ENCODE results near the gene PRM2. TPM values are rescaled to one million over a fixed set of nuclear protein-coding genes. Genes with fewer than 3 reads are reported as not detected.
"Not testable (repeated sequence)": the region's sequence is repeated elsewhere in the genome, so short reads cannot be mapped to it uniquely, and the experiment has no call there.

The PRM2 gene
- total RNA-seq, 1 donor from 2014 or later, result not detected

GRCh38 chr16:11292076-11292748 lies 15.9 kb upstream of the PRM2 start:
- intact Hi-C loops (cut with DNase I), result no loop called here
- no peak for DNase-seq (ENCODE audit: missing footprints)
- no peak for ATAC-seq

GRCh38 chr16:11291091-11291703 lies 14.9 kb upstream of the PRM2 start:
- ATAC-seq (no peak), DNase-seq (ENCODE audit: missing footprints) (no peak)
- intact Hi-C loops (cut with DNase I), result no loop called here

GRCh38 chr16:11290102-11290893 lies 14.0 kb upstream of the PRM2 start:
- DNase-seq (ENCODE audit: missing footprints) (no peak), ATAC-seq (no peak)
- intact Hi-C loops (cut with DNase I), result no loop called here

- DNase-seq (ENCODE audit: missing footprints); intact Hi-C loops (cut with DNase I); ATAC-seq: not testable (repeated sequence)
Measured at GRCh38 chr16:11289696-11290095, 13.4 kb upstream of the PRM2 start.

DNA sequence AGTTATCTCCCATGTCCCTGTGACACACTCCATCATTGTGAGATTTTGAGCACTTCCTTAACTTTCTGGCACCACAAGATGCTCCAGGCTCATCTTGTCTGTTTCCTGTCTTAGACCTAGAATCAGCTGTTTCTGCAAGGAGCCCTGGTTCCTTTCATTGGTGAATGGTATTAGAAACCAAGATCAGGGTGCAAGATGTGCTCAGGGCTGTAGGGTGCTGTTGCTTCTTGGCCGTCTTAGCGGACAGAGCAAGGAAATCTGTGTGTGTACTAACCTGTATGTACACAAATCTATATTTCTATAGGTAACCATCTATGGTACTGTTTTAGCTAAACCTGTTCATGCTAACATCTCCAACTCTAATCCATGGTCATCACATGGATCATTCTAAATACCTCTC lies 12.9 kb upstream of the PRM2 start:
- ATAC-seq, result no peak
- no peak for DNase-seq (ENCODE audit: missing footprints)
- intact Hi-C loops (cut with DNase I), result no loop called here

DNA sequence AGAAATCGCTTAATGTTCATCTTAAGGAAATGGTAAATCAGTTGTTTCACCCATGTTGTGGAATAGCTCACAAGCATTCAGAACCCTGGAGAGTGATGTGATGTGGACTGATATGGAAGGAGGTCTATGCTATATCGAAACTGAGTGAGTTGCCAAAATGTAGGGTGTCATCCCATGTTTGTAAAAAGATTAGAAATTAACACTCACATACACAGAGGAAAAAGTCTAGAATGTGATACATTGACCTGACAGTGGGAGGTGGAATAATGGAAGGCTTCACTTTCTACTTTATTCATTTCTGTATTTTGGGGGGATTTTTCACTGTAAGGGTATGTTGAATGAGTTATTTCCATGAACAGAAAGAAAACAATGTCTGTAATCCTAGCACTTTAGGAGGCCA lies 9.6 kb upstream of the PRM2 start:
- intact Hi-C loops (cut with DNase I), result no loop called here
- no peak for ATAC-seq
- DNase-seq (ENCODE audit: missing footprints), result no peak

- DNase-seq (ENCODE audit: missing footprints), result no peak
- intact Hi-C loops (cut with DNase I), result no loop called here
- ATAC-seq, result no peak
Measured at GRCh38 chr16:11283820-11284248, 7.6 kb upstream of the PRM2 start.

- intact Hi-C loops (cut with DNase I), result no loop called here
- DNase-seq (ENCODE audit: missing footprints), result no peak
- ATAC-seq, result no peak
Measured at GRCh38 chr16:11280616-11281522, 4.6 kb upstream of the PRM2 start, which contains the start of gene PRM1. TSS of gene PRM1 (minus strand) at chr16:11281330. CDS start at chr16:11281238, 92 bp downstream.

DNA sequence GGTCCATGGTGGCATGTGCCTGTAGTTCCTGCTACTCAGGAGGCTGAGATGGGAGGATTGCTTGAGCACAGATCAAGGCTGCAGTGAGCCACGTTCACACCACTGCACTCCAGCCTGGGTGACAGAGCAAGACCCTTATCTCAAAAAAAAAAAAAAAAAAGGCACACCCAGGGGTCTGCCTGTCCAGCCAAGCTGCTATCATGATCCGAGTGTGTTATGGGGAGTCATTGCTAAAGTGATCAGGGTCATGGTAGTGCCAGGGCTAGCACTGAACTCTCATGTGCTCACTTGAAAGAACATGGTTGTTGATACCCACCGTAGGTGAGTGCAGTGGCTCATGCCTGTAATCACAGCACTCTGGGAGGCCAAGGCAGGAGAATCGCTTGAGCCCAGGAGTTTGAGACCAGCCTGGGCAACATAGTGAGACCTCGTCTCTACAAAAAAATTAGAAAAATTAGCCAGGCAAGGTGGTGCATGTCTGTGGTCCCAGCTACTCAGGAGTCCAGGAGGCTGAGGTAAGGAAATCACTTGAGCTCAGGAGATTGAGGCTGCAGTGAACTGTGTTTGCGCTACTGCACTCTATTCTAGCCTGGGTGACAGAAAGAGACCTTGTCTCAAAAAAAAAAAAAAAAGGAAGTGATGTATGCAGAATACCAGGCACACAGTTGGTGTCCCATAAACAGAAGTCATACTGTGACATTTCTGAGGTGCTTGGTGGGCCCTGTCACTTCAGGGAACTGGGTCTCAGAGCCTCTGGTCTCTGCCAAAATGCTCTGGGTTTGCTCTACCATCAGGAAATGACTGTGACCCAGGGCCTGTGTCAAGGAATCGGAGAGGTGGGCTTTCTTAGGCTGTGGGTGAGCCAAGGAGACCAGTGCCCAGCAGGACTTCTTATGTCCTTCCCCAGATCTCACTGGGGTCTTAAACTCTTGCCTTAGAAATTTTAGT lies 2.7 kb upstream of the PRM2 start:
- intact Hi-C loops (cut with DNase I), result no loop called here
- ATAC-seq (no peak), DNase-seq (ENCODE audit: missing footprints) (no peak)

- ATAC-seq (no peak), DNase-seq (ENCODE audit: missing footprints) (no peak)
- intact Hi-C loops (cut with DNase I), result no loop called here
Measured at GRCh38 chr16:11277607-11278337, 1.5 kb upstream of the PRM2 start.

- intact Hi-C loops (cut with DNase I), result no loop called here
- ATAC-seq, result no peak
- DNase-seq (ENCODE audit: missing footprints), result no peak
Measured at GRCh38 chr16:11276896-11277593, 765 bp upstream of the PRM2 start.

DNA sequence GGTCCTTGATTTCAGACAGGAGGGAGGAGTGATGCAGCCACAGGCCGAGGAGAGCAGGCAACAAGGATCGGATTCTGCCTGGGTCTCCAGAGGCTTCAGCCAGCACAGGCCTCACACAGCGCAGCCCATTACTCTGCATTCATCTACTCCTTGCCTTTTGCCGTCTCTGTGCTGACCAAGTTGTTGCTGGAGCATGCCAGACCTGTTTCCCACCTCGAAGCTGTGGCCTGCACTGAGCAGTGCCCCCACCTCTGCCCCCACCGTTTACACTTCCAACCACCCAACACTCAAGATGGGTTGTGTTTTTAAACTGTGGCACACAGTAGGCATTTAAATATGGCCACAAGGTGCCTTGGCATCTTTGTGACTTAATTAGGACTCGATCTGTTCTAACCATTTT lies 1.3 kb downstream of the PRM2 start:
- no peak for DNase-seq (ENCODE audit: missing footprints)
- intact Hi-C loops (cut with DNase I), result no loop called here
- no peak for ATAC-seq

- intact Hi-C loops (cut with DNase I), result no loop called here
- ATAC-seq, result no peak
- DNase-seq (ENCODE audit: missing footprints), result no peak
Measured at GRCh38 chr16:11273721-11274324, 2.5 kb downstream of the PRM2 start.

DNA sequence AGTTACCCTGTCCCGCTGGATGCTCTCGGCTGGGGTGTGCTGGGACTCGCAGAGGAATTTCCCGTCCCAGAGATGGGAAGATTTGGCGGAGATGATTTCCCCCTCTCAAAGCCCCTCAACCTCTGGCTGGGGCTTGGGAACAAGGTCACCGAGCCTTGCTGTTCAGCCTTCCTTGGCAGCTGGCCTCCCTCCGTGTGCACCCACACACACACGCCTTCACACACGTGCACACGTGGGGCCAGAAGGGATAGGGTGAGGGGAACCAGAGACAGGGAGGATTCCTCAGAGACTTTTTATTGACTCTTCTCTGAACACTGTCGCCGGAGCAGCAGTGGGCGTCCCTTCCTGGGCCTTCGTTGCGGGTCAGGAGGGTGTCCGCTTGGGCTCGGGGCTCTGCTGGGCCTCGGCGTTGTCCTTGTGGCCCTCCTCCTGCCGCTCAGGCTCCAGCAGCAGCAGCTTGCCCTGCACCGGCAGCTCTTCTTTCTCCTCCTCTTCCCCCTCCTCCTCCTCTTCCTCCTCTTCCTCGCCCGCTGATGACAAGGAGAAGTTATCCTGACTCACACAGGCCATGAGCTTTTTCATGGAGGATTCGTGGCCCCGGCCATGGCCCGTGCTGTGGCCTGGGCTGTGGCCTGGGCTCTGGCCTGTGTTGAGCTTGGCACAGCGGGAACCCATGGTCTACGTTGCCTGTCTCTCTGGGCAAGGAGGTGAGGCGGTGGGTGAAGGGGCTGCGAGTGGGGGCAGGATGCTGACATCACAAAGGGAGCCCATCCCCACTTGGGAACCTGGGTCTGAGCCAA lies 3.2 kb downstream of the PRM2 start, which contains the start of gene PRM3:
PRM3 (minus strand) TSS at position 709 of the 800 bp plus-strand sequence; CDS start at position 675, 34 bp downstream.
- intact Hi-C loops (cut with DNase I), result no loop called here
- no peak for DNase-seq (ENCODE audit: missing footprints)
- ATAC-seq, result no peak

GRCh38 chr16:11272484-11272883 lies 3.8 kb downstream of the PRM2 start:
- no peak for DNase-seq (ENCODE audit: missing footprints)
- intact Hi-C loops (cut with DNase I), result no loop called here
- no peak for ATAC-seq
